Measurements from ENCODE around the gene ST3GAL4. TPM values are rescaled to one million over a fixed set of nuclear protein-coding genes. Genes with fewer than 3 reads are reported as not detected.

Gene ST3GAL4
- total RNA-seq, 2 donors from 2014 or later = 123 to 304 TPM

- TF ChIP-seq, protein P1, sequence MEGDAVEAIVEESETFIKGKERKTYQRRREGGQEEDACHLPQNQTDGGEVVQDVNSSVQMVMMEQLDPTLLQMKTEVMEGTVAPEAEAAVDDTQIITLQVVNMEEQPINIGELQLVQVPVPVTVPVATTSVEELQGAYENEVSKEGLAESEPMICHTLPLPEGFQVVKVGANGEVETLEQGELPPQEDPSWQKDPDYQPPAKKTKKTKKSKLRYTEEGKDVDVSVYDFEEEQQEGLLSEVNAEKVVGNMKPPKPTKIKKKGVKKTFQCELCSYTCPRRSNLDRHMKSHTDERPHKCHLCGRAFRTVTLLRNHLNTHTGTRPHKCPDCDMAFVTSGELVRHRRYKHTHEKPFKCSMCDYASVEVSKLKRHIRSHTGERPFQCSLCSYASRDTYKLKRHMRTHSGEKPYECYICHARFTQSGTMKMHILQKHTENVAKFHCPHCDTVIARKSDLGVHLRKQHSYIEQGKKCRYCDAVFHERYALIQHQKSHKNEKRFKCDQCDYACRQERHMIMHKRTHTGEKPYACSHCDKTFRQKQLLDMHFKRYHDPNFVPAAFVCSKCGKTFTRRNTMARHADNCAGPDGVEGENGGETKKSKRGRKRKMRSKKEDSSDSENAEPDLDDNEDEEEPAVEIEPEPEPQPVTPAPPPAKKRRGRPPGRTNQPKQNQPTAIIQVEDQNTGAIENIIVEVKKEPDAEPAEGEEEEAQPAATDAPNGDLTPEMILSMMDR (IDR thresholded peaks at IDR 0.05) = no peak
- Histone ChIP-seq H3K9me3 (no peaks in the 10 kb centered on the region), H3K27ac (peak overlapping the region; percentile 86), H3K9ac (ENCODE audit: low read depth in 2 of 2, low read length in 2 of 2) (no peak overlapping the region), H3K4me3 (no peak overlapping the region), H3K36me3 (no peaks in the 10 kb centered on the region), H3K4me1 (peaks cover 31% of the 10 kb centered on the region), H3K27me3 (no peaks in the 10 kb centered on the region)
- no peak for DNase-seq
- intact Hi-C loops (cut with DNase I) = no loop called here
These were observed 65.3 kb downstream of the ST3GAL4 start for GRCh38 chr11:126420698-126421256.

GRCh38 chr11:126421271-126421671, 65.8 kb downstream of the ST3GAL4 start:
- no peak for DNase-seq
- intact Hi-C loops (cut with DNase I) = no loop called here

DNA sequence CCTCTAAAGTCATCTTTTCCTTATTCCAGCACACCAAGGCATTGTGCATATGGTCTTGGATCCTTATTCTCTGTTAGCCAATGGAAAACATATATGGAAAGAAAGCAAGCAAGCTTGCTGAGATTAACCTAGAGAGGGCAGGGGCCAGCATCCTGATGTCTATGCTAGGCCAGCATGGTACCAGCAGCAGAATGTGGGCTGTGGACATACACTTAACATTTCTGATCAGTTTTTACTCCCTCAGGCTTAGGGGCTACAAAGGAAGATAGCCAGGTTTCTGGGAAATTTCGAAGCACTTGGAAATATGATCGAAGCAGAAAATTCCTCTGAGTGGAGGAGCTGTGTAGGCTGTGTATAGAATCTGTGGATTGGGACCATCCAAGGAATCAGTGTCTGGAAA, 67.0 kb downstream of the ST3GAL4 start:
- Histone ChIP-seq H3K9me3 (no peaks in the 10 kb centered on the region), H3K9ac (ENCODE audit: low read depth in 2 of 2, low read length in 2 of 2) (peak overlapping the region in 1 of 2 donors; percentile 27), H3K36me3 (no peaks in the 10 kb centered on the region), H3K27ac (peak overlapping the region; percentile 86), H3K4me3 (no peak overlapping the region), H3K27me3 (no peaks in the 10 kb centered on the region), H3K4me1 (peaks cover 31% of the 10 kb centered on the region)
- intact Hi-C loops (cut with DNase I) = no loop called here
- DNase-seq = no peak
- TF ChIP-seq, protein P1 (IDR thresholded peaks at IDR 0.05) = no peak

More at GRCh38 chr11:126421271-126421671, 65.8 kb downstream of the ST3GAL4 start:
- H3K36me3 ChIP-seq = no peaks in the 10 kb centered on the region
- H3K9me3 ChIP-seq = no peaks in the 10 kb centered on the region
- no peaks in the 10 kb centered on the region for H3K27me3 ChIP-seq
- H3K4me3 ChIP-seq = no peak overlapping the region
- TF ChIP-seq, protein P1 (IDR thresholded peaks at IDR 0.05) = no peak
- peaks cover 31% of the 10 kb centered on the region for H3K4me1 ChIP-seq
- peak overlapping the region; percentile 86 for H3K27ac ChIP-seq
- H3K9ac ChIP-seq (ENCODE audit: low read depth in 2 of 2, low read length in 2 of 2) = peak overlapping the region in 1 of 2 donors; percentile 1

DNA sequence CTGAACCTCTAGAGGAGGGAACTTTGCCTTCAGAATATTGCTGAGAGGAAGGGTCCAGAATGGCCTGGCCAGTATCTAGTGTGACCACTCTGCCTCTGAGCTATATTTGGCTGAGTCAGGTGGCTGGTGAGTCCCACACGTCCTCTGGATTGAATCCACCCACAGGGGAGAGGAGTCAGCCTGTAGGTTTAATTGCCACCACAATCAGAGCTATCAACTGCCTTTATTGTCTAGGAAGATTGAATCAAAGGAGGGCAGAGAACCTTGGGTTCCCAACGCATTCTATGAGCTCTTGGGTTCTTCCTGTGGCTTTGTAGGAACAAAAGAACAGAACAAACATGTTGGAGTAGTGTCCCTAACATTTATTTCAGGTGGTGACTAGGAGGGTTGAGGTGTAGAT, 67.7 kb downstream of the ST3GAL4 start:
- peaks cover 31% of the 10 kb centered on the region for H3K4me1 ChIP-seq
- TF ChIP-seq, protein P1 (IDR thresholded peaks at IDR 0.05) = no peak
- peak overlapping the region in 1 of 2 donors; percentile 21 for H3K9ac ChIP-seq (ENCODE audit: low read depth in 2 of 2, low read length in 2 of 2)
- peak; percentile 70 for DNase-seq
- H3K27ac ChIP-seq = peak overlapping the region; percentile 86
- H3K9me3 ChIP-seq = no peaks in the 10 kb centered on the region
- H3K27me3 ChIP-seq = no peaks in the 10 kb centered on the region
- intact Hi-C loops (cut with DNase I) = no loop called here
- H3K36me3 ChIP-seq = no peaks in the 10 kb centered on the region
- H3K4me3 ChIP-seq = no peak overlapping the region

- no peaks in the 10 kb centered on the region for H3K9me3 ChIP-seq
- peak overlapping the region in 1 of 2 donors; percentile 21 for H3K9ac ChIP-seq (ENCODE audit: low read depth in 2 of 2, low read length in 2 of 2)
- no peak overlapping the region for H3K4me3 ChIP-seq
- intact Hi-C loops (cut with DNase I) = no loop called here
- DNase-seq = no peak
- H3K4me1 ChIP-seq = peaks cover 31% of the 10 kb centered on the region
- no peaks in the 10 kb centered on the region for H3K36me3 ChIP-seq
- no peaks in the 10 kb centered on the region for H3K27me3 ChIP-seq
- TF ChIP-seq, protein P1 (IDR thresholded peaks at IDR 0.05) = no peak
- H3K27ac ChIP-seq = peak overlapping the region; percentile 86
These were observed 68.3 kb downstream of the ST3GAL4 start for GRCh38 chr11:126423743-126424142.

All from colonic mucosa (tissue), 4 donors.